OCI-LY1 (cell line): ENCODE data around the gene ITFG1.

Experiments
- EZH2 ChIP-seq: fragments of 200-600 bp; sonication (generic), shearing (Covaris generic); IDR thresholded peaks from 2 replicates; pipeline ENCODE4 v1.8.0; 2017; ENCODE audit warnings: borderline replicate concordance, mixed run types, mild to moderate bottlenecking, antibody characterized with exemption, low read length, moderate library complexity, mixed read lengths
- TF ChIP-seq, protein P1 (sequence below): fragments of 200-600 bp; sonication (generic), shearing (Covaris generic); IDR thresholded peaks from 2 replicates; pipeline ENCODE4 v1.5.1; 2017; ENCODE audit warnings: mild to moderate bottlenecking, antibody characterized with exemption, low read length, moderate library complexity, mixed read lengths

DNA sequence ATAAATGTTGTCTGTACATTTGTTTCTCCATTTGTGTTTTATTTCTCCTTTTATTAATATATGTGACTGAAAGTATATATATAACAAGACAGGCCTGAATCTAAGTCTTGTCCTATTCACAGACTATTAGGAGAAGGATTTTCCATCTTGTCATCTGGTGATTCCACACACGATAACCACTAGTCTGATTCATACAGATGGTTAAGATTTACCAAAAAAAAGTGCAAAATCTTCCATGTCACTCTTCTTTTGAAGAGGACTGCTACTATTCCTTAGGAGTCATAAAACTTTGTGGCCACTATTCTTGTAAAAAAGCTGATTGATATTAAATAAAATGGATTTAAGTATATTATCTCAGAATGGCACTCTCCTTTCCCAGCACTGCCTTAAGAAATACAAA, 156.3 kb downstream of the ITFG1 start:
- TF ChIP-seq, protein P1, sequence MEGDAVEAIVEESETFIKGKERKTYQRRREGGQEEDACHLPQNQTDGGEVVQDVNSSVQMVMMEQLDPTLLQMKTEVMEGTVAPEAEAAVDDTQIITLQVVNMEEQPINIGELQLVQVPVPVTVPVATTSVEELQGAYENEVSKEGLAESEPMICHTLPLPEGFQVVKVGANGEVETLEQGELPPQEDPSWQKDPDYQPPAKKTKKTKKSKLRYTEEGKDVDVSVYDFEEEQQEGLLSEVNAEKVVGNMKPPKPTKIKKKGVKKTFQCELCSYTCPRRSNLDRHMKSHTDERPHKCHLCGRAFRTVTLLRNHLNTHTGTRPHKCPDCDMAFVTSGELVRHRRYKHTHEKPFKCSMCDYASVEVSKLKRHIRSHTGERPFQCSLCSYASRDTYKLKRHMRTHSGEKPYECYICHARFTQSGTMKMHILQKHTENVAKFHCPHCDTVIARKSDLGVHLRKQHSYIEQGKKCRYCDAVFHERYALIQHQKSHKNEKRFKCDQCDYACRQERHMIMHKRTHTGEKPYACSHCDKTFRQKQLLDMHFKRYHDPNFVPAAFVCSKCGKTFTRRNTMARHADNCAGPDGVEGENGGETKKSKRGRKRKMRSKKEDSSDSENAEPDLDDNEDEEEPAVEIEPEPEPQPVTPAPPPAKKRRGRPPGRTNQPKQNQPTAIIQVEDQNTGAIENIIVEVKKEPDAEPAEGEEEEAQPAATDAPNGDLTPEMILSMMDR = no peak
- TF ChIP-seq EZH2 = no peak
